ENCODE measurements around the gene GTF3A.

GTF3A gene

GRCh38 chr13:27432180-27432579 is 7.8 kb downstream of the GTF3A start:
- Histone ChIP-seq H3K36me3 (replicated peaks) (peaks cover 35% of the 10 kb centered on the region), H3K4me3 (ENCODE audit: low read depth, low read length) (no peak overlapping the region), H3K27me3 (replicated peaks) (no peaks in the 10 kb centered on the region), H3K27ac (no peak overlapping the region)
- TF ChIP-seq CTCF (IDR thresholded peaks at IDR 0.05; ENCODE audit: low read depth, low read length, missing control alignments): no peak
- no peak for DNase-seq
- in situ Hi-C loops (cut with HindIII; ENCODE audit: low pct_ligation_motif_present, low sequenced_read_pairs): no loop called here

GRCh38 chr13:27432611-27433210 is 8.3 kb downstream of the GTF3A start:
- no peaks in the 10 kb centered on the region for H3K27me3 ChIP-seq (replicated peaks)
- no peak overlapping the region for H3K4me3 ChIP-seq (ENCODE audit: low read depth, low read length)
- TF ChIP-seq CTCF (IDR thresholded peaks at IDR 0.05; ENCODE audit: low read depth, low read length, missing control alignments): no peak
- in situ Hi-C loops (cut with HindIII; ENCODE audit: low pct_ligation_motif_present, low sequenced_read_pairs): no loop called here
- H3K27ac ChIP-seq: no peak overlapping the region
- H3K36me3 ChIP-seq (replicated peaks): peaks cover 35% of the 10 kb centered on the region
- DNase-seq: no peak

- no peak for DNase-seq
- TF ChIP-seq CTCF (IDR thresholded peaks at IDR 0.05; ENCODE audit: low read depth, low read length, missing control alignments): no peak
- H3K27ac ChIP-seq: no peak overlapping the region
- H3K36me3 ChIP-seq (replicated peaks): peaks cover 31% of the 10 kb centered on the region
- in situ Hi-C loops (cut with HindIII; ENCODE audit: low pct_ligation_motif_present, low sequenced_read_pairs): no loop called here
- no peaks in the 10 kb centered on the region for H3K27me3 ChIP-seq (replicated peaks)
- H3K4me3 ChIP-seq (ENCODE audit: low read depth, low read length): no peak overlapping the region
These were observed 12.7 kb downstream of the GTF3A start for GRCh38 chr13:27437126-27437525.

- no peak overlapping the region for H3K4me3 ChIP-seq (ENCODE audit: low read depth, low read length)
- H3K27me3 ChIP-seq (replicated peaks): no peaks in the 10 kb centered on the region
- peaks cover 13% of the 10 kb centered on the region for H3K36me3 ChIP-seq (replicated peaks)
- TF ChIP-seq CTCF (IDR thresholded peaks at IDR 0.05; ENCODE audit: low read depth, low read length, missing control alignments): no peak
- no peak overlapping the region for H3K27ac ChIP-seq
- in situ Hi-C loops (cut with HindIII; ENCODE audit: low pct_ligation_motif_present, low sequenced_read_pairs): no loop called here
- no peak for DNase-seq
These were observed 16.0 kb downstream of the GTF3A start for GRCh38 chr13:27440408-27440807.

GRCh38 chr13:27442071-27442647 is 17.7 kb downstream of the GTF3A start:
- no peak for TF ChIP-seq CTCF (IDR thresholded peaks at IDR 0.05; ENCODE audit: low read depth, low read length, missing control alignments)
- DNase-seq: no peak
- Histone ChIP-seq H3K36me3 (replicated peaks) (peaks cover 4% of the 10 kb centered on the region), H3K27ac (no peak overlapping the region), H3K27me3 (replicated peaks) (no peaks in the 10 kb centered on the region), H3K4me3 (ENCODE audit: low read depth, low read length) (no peak overlapping the region)
- in situ Hi-C loops (cut with HindIII; ENCODE audit: low pct_ligation_motif_present, low sequenced_read_pairs): no loop called here

- Histone ChIP-seq H3K27ac (no peak overlapping the region), H3K4me3 (ENCODE audit: low read depth, low read length) (no peak overlapping the region), H3K36me3 (replicated peaks) (peaks cover 4% of the 10 kb centered on the region), H3K27me3 (replicated peaks) (no peaks in the 10 kb centered on the region)
- no peak for TF ChIP-seq CTCF (IDR thresholded peaks at IDR 0.05; ENCODE audit: low read depth, low read length, missing control alignments)
- in situ Hi-C loops (cut with HindIII; ENCODE audit: low pct_ligation_motif_present, low sequenced_read_pairs): no loop called here
- no peak for DNase-seq
These were observed 18.4 kb downstream of the GTF3A start for GRCh38 chr13:27442797-27443196.
